Measurements from ENCODE around the gene S100A12.
"Not testable (repeated sequence)": the region's sequence is repeated elsewhere in the genome, so short reads cannot be mapped to it uniquely, and the experiment has no call there.

Gene S100A12

DNA sequence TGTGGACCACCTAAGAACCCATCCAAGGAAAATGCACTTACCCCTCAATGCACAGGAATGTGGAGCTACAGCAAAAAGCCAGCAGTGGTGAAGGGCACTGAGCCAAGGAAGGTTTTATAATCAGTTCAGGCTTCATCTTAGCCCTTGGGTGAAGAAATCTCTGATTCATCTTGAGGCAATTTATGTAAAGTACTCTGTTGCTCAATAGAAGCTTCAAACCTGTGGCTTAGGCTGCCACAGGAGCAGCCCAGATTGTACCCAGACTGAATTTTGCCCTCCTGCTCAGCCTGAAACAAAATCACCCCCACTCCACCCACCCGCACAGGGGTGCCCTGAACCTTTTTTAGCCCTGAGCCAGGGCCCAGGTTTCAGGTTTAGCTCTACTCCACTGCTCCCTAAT lies at the start of gene S100A12:
TSS of gene S100A12 (minus strand) at position 111 of the 400 bp plus-strand sequence. CDS start 1,029 bp downstream, outside the sequence.
- H3K4me1 ChIP-seq (ENCODE audit: insufficient read depth, low read length) = no peaks in the 10 kb centered on the region
- no peak within 1 kb of the TSS for H3K9ac ChIP-seq (ENCODE audit: low read depth, low read length)
- no peaks in the 10 kb centered on the region for H3K36me3 ChIP-seq (ENCODE audit: insufficient read depth, low read length)
- H3K9me3 ChIP-seq (ENCODE audit: control insufficient read depth, insufficient read depth, low read length) = no peaks in the 10 kb centered on the region

DNA sequence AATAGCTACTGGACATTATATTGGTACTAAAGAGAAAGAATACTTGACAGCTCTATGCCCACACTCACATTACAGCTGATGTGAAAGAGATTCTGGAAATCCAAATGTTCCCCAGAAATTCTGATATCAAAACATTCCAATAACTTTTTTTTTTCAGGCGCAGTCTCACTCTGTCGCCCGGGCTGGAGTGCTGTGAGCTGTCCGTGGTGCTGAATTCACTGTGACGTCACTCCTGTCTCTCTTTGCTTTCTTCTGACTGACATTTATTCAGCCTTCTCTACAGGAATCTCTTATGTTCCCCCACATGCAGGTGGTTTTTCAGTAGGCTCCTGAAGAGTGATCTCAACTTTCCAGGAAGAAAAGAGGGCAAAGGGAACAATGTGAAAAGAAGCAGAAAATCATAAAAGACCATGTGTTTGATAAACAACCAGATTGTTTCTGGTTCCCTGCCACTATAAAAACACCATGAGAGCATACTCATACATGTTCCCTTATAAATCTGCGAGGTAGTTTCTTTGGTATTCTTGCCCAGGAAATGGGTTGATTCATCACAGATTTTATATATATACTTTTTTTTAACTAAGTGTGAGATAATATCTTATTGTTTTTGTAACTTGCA lies 47.1 kb upstream of the S100A12 start:
- no peaks in the 10 kb centered on the region for H3K4me1 ChIP-seq (ENCODE audit: insufficient read depth, low read length)

DNA sequence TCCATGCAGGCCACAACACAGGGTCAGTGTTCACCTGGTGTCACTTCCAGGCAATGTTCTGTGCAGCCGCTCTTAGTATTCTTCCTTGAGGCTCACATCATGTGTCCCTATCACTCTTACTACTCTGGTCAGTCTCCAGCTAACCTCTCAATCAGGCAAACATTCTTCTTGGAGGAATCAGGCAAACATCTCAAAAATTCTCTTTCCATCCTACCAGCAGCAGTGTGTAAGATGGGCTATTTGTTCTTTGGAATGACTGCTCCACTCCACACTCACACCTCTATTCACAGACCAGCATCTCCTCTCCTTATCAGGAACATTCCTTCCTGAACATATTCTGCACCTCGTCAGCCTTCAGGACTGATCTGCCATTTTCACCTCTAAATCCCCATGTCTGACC lies 44.9 kb upstream of the S100A12 start:
- Histone ChIP-seq H3K36me3 (ENCODE audit: insufficient read depth, low read length) (no peaks in the 10 kb centered on the region), H3K9ac (ENCODE audit: low read depth, low read length) (no peak overlapping the region), H3K9me3 (ENCODE audit: control insufficient read depth, insufficient read depth, low read length) (no peaks in the 10 kb centered on the region), H3K4me1 (ENCODE audit: insufficient read depth, low read length) (no peaks in the 10 kb centered on the region)

More for the DNA sequence above, 47.1 kb upstream of the S100A12 start:
- no peak overlapping the region for H3K9ac ChIP-seq (ENCODE audit: low read depth, low read length)
- H3K9me3 ChIP-seq (ENCODE audit: control insufficient read depth, insufficient read depth, low read length) = no peaks in the 10 kb centered on the region
- H3K36me3 ChIP-seq (ENCODE audit: insufficient read depth, low read length) = no peaks in the 10 kb centered on the region

DNA sequence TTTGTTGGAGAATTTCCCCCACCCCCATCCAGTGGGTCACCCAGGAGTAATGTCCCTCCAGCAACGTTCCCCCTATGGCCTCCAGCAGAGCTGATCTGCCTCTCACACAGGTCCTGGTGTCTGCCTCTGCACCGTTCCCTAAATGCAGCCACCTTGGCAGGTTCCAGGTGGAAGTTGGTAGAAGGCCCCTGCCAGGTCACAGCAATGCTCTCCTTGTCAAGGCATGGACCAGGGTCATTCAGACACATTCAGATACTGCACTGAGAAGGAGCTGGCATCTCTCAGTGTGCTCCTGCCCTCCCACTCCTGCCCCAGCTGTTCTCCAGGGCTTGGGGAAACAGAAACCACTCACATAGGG lies 44.0 kb upstream of the S100A12 start:
- not testable (repeated sequence) for H3K36me3 ChIP-seq (ENCODE audit: insufficient read depth, low read length); H3K9ac ChIP-seq (ENCODE audit: low read depth, low read length); H3K9me3 ChIP-seq (ENCODE audit: control insufficient read depth, insufficient read depth, low read length); H3K4me1 ChIP-seq (ENCODE audit: insufficient read depth, low read length)

DNA sequence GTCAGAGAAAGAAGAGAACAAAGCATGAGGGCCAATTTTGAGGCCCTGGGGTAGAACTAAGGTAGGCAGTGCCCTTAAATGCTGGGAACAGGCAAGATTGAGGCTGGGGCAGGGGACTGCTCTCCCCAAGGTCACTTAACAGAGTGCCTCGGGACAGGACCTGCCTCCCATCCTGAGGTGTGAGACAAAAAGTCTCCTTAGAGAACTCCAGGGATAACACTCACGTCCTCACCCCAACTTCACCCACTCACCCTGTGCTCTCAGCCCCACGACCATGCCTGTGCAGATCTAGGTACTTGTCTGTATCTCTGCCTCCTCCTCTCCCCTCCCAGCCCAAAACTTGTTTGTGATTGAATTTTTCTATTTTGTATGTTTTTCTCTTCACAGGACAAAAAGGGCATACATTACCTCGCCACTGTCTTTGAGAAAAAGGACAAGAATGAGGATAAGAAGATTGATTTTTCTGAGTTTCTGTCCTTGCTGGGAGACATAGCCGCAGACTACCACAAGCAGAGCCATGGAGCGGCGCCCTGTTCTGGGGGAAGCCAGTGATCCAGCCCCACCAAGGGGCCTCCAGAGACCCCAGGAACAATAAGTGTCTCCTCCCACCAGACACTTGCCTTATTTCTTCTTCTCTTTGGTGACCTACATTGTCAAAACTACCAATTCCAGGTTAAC lies 43.5 kb upstream of the S100A12 start:
- H3K4me1 ChIP-seq (ENCODE audit: insufficient read depth, low read length); H3K9me3 ChIP-seq (ENCODE audit: control insufficient read depth, insufficient read depth, low read length); H3K9ac ChIP-seq (ENCODE audit: low read depth, low read length); H3K36me3 ChIP-seq (ENCODE audit: insufficient read depth, low read length): not testable (repeated sequence)

DNA sequence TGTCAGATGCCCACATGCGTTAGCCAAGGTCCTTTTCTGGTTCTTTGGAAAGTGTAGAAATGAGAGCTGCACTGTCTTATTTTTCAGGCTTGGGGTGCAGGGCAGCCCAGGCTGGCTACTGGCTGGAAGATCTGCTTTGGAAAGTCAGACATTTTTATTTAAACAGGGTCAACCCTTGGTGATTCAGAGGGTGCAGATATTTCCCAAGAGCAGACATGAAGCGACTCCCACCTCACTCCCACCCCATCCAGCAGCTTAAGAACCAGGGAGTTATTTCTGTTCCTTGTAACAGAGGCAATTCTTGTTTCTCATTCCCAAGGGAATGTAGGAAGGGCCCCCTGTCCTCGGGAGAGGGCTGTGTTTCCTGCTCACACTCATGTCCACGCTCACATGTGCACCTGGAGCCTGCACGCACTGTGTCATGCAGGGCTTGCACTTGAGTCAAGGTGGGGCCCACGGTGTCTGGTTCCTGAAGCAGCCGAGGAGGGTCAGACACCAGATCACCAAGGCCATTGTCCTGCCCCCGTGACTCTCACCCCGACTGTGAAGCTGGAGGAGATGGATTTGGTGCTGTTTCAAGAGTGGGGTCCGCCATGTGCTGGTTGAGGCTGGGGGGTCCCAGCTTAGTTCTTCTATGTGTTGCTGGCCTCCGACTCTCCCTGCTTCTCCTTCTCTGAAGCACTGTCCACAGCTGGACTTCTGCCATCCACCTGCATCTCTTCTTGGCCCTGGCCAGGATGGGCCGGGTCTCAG lies 41.9 kb upstream of the S100A12 start:
- no peak overlapping the region for H3K9ac ChIP-seq (ENCODE audit: low read depth, low read length)
- H3K36me3 ChIP-seq (ENCODE audit: insufficient read depth, low read length) = no peaks in the 10 kb centered on the region
- H3K9me3 ChIP-seq (ENCODE audit: control insufficient read depth, insufficient read depth, low read length) = no peaks in the 10 kb centered on the region
- no peaks in the 10 kb centered on the region for H3K4me1 ChIP-seq (ENCODE audit: insufficient read depth, low read length)

DNA sequence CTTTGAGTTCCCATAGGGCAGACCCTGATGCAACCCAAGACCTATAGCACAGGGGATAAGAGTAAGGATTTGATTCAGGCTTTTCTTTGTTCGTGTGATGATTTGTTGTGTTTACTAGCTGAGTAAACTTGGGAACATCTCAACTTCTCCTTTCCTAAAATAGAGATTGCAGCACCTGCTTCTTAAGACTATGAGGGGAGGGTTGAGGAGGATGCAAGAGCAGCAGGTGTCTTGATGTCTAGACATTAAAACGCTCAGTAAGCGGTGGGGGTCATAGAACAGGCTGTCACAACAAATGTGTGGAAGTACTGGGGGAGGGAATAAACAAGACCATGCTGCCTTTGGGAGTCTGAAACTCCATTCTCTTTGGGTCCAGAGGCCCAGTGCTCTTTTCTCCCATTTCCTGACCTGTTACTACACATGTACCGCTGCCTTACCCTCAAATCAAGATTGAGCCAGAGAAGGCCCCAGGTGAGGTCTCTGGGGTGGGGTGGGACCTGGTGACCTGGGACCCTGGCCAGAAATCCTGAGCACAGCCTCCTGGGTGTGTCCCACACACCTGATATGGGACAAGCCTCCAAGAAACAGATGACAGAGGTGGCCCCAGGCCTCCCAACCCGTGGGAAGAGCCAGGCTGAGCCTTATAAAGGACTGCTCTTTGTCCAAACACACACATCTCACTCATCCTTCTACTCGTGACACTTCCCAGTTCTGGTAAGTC lies 40.6 kb upstream of the S100A12 start, which contains the start of gene S100A7A:
TSS of gene S100A7A (plus strand) at position 671 of the 721 bp plus-strand sequence. CDS start 1,563 bp downstream, outside the sequence.
- no peaks in the 10 kb centered on the region for H3K9me3 ChIP-seq (ENCODE audit: control insufficient read depth, insufficient read depth, low read length)
- no peak within 1 kb of the TSS for H3K9ac ChIP-seq (ENCODE audit: low read depth, low read length)
- no peaks in the 10 kb centered on the region for H3K36me3 ChIP-seq (ENCODE audit: insufficient read depth, low read length)
- no peaks in the 10 kb centered on the region for H3K4me1 ChIP-seq (ENCODE audit: insufficient read depth, low read length)

DNA sequence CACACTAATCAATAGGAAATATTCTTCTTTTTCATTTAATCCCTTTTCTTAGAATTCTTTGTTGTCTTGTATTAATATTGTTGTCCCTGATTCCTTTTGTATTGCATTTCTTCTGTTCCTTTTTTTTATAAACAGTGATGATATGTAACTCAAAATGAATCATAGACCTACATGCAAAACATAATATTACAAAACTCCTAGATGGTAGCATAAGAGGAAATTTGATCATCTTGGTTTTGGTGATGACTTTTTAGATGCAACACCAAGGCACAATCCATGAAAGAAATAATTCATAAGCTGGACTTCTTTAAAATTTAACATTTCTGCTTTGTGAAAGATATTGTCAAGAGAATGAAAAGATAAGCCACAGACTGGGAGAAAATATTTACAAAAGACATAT lies 38.5 kb upstream of the S100A12 start:
- H3K9ac ChIP-seq (ENCODE audit: low read depth, low read length); H3K4me1 ChIP-seq (ENCODE audit: insufficient read depth, low read length): not testable (repeated sequence)

DNA sequence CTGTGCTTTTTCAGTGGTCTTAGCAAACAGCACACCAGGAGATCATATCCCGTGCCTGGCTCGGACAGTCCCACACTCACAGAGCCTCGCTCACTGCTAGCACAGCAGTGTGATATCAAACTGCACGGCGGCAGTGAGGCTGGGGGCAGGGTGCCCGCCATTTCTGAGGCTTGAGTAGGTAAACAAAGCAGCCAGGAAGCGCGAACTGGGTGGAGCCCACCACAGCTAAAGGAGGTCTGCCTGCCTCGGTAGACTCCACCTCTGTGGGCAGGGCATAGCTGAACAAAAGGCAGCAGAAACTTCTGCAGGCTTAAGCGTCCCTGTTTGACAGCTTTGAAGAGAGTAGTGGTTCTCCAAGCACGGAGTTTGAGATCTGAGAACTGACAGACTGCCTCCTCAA lies 31.9 kb upstream of the S100A12 start:
- H3K4me1 ChIP-seq (ENCODE audit: insufficient read depth, low read length); H3K9me3 ChIP-seq (ENCODE audit: control insufficient read depth, insufficient read depth, low read length); H3K9ac ChIP-seq (ENCODE audit: low read depth, low read length); H3K36me3 ChIP-seq (ENCODE audit: insufficient read depth, low read length): not testable (repeated sequence)

More for the DNA sequence above, 38.5 kb upstream of the S100A12 start:
- not testable (repeated sequence) for H3K36me3 ChIP-seq (ENCODE audit: insufficient read depth, low read length); H3K9me3 ChIP-seq (ENCODE audit: control insufficient read depth, insufficient read depth, low read length)

DNA sequence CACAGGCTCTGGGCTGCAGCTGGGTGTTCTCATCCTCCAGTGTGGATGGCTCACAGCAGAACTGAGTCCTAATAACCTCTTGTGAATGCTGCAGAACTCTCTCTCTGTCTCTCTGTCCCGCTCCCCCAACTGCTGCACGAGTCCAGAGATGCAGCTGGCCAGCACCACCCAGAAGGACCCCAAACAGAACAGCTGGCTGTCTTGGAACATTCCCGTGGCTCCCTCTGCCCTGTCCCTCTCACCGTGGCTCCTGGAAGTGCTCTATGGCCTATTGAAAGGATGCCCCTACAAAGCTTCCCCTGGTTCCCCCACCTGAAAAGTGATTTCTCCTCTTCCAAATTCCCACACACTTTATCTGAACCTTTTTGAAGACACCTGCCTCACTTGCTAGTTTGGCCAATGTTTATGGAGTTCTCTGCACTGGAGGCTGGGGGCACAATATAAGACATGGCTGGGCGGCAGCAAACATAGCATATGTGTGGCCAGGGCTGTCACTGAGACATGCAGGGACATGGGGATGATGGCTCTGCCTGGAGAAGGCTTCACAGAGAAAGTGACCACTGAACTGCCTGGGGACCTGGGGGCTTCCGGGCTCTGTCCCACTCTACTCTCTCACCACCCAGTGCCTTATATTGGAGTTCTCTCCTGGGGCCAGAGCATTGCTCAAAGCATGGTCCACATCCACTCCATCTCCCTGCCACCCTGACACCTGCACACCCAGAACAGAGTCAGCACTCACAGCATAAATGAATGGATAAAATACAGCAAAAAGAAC lies 30.6 kb upstream of the S100A12 start:
- H3K4me1 ChIP-seq (ENCODE audit: insufficient read depth, low read length); H3K36me3 ChIP-seq (ENCODE audit: insufficient read depth, low read length); H3K9me3 ChIP-seq (ENCODE audit: control insufficient read depth, insufficient read depth, low read length); H3K9ac ChIP-seq (ENCODE audit: low read depth, low read length): not testable (repeated sequence)

DNA sequence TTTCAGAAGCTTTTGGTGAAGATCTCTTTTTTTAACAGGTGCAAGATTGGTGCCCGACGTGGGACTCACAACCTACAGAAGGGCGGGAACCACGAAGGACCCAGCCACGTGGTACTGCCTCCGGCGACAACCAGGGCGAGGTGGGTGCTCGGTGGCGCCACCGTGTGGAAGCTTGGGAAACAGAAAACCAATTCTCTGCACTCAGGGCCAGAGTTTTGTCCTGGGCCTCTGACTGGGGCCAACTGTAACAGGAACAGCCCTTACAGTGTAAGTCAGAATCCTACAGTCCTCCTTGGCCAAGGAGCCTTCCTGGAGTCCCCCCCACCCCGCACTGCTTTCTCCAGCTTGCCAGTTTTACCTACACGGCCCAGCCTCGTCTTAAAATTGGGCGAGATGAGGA lies 29.3 kb upstream of the S100A12 start:
- no peaks in the 10 kb centered on the region for H3K4me1 ChIP-seq (ENCODE audit: insufficient read depth, low read length)
- H3K9me3 ChIP-seq (ENCODE audit: control insufficient read depth, insufficient read depth, low read length) = no peaks in the 10 kb centered on the region
- no peak overlapping the region for H3K9ac ChIP-seq (ENCODE audit: low read depth, low read length)
- no peaks in the 10 kb centered on the region for H3K36me3 ChIP-seq (ENCODE audit: insufficient read depth, low read length)

DNA sequence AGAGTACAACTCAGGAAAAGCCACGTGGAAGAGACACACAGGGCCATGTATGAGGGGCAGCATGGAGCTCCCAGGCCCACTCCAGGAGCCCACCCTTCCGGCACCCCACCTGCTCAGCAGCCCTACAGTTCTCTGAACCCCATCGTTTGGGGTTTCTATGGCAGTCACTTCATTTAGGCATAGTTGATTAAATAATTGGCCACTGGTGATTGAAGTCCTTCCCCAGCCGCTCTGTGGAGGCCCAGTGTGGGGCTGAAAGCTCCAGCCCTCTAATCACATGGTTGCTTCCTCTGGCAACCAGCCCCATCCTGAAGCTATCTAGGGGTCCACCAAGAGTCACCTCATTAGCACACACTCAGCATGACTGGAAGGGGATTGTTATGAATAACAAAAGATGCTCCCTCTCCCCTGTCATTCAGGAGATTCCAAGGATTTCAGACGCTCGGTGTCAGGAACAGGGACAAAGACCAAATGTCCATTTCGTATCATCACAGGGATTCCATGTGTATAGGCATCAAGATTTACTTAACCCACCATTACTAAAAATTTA lies 28.7 kb upstream of the S100A12 start:
- Histone ChIP-seq H3K9me3 (ENCODE audit: control insufficient read depth, insufficient read depth, low read length) (no peaks in the 10 kb centered on the region), H3K36me3 (ENCODE audit: insufficient read depth, low read length) (no peaks in the 10 kb centered on the region), H3K4me1 (ENCODE audit: insufficient read depth, low read length) (no peaks in the 10 kb centered on the region), H3K9ac (ENCODE audit: low read depth, low read length) (no peak overlapping the region)

DNA sequence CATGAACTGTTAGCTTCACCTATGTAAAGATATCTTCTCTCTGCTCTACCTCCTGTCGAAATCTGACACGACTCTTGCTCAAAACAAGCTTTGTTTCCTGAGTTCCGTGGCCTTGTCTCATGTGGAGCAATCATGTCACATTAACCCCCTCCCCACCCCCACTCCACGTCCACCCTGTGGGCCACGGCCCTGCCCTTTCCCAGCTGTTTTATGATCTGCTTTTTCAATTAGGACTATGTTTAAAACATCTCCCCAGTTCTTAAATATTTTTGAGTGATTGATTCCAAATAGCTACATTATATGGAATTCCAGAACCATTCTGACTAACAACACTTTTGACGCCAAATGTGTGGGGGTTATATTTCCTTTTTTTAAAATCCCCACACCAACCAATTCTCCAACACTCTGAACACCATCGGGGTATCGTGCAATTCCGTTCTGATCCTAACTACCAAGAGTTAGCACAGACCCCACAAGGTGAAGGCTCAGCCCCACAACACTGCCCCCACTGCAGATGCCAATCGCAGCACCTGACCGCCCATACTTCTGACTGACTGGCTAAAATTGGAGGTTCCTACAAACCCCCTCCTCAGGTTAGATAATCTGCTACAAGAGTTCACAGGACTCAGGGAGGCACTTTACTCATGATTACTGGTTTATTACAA lies 28.1 kb upstream of the S100A12 start:
- Histone ChIP-seq H3K4me1 (ENCODE audit: insufficient read depth, low read length) (no peaks in the 10 kb centered on the region), H3K9ac (ENCODE audit: low read depth, low read length) (no peak overlapping the region), H3K9me3 (ENCODE audit: control insufficient read depth, insufficient read depth, low read length) (no peaks in the 10 kb centered on the region), H3K36me3 (ENCODE audit: insufficient read depth, low read length) (no peaks in the 10 kb centered on the region)
